Upper lobe of left lung (tissue), 6 donors: ENCODE data around the gene FGFRL1. TPM values are rescaled to one million over a fixed set of nuclear protein-coding genes. Genes with fewer than 3 reads are reported as not detected.
"Not testable (repeated sequence)": the region's sequence is repeated elsewhere in the genome, so short reads cannot be mapped to it uniquely, and the experiment has no call there.

Source experiments
- ATAC-seq, 2 donors: fragments of 200-7000 bp; cut with Tn5 transposase; one replicate each; pipeline ENCODE4 v1.9.1; 2022; ENCODE audit warnings: mild to moderate bottlenecking in 2 of 2, moderate library complexity in 2 of 2; ENCODE audit not compliant: low FRiP score in 2 of 2
- DNase-seq, 2 donors: peaks; one replicate each; pipeline ENCODE4 v3.0.0-alpha.2; 2019 to 2020
- H3K27ac ChIP-seq, 4 donors: fragments of 200-600 bp; sonication (generic); one replicate each; pipeline ENCODE4 v1.5.1; 2016 to 2019
- H3K27me3 ChIP-seq, 4 donors: fragments of 200-600 bp; sonication (generic); one replicate each; pipeline ENCODE4 v1.5.1; 2017 to 2019
- H3K36me3 ChIP-seq, 4 donors: fragments of 200-600 bp; sonication (generic); one replicate each; pipeline ENCODE4 v1.5.1; 2016 to 2019
- H3K4me1 ChIP-seq, 4 donors: fragments of 200-600 bp; sonication (generic); one replicate each; pipeline ENCODE4 v1.5.1; 2018 to 2019
- H3K4me3 ChIP-seq, 4 donors: fragments of 200-600 bp; sonication (generic); one replicate each; pipeline ENCODE4 v1.5.1; 2017 to 2019; ENCODE audit warnings: mild to moderate bottlenecking in 2 of 4, moderate library complexity in 1 of 4
- H3K9me3 ChIP-seq, 4 donors: fragments of 200-600 bp; sonication (generic); one replicate each; pipeline ENCODE4 v1.5.1; 2018 to 2019
- EP300 ChIP-seq, 4 donors: sonication (generic); formaldehyde crosslinking; IDR thresholded peaks; one replicate each; pipeline ENCODE4 v1.5.1; 2017; ENCODE audit warnings: antibody characterized with exemption in 4 of 4, control low read depth in 2 of 4
- POLR2A ChIP-seq, 4 donors: fragments of 450-650 bp; IDR thresholded peaks; one replicate each; pipeline ENCODE4 v1.5.1; 2016 to 2017; ENCODE audit warnings: antibody characterized with exemption in 4 of 4, mild to moderate bottlenecking in 2 of 4
- POLR2AphosphoS5 ChIP-seq, 2 donors: sonication (generic); formaldehyde crosslinking; IDR thresholded peaks; one replicate each; pipeline ENCODE4 v1.5.1; 2017; ENCODE audit warnings: antibody characterized with exemption in 2 of 2
- WGBS, 2 donors: methylation state at CpG; one replicate each; pipeline ENCODE4 v1.1.5; 2017 to 2018; 5-methylcytosine and 5-hydroxymethylcytosine counted together
- total RNA-seq, 6 donors: library from RNA; depleted of rRNA in 4 of 6; stranded (reverse); fragments of >200 nt in 4 of 6; gene quantifications; one replicate each; pipeline versions ENCODE4 v1.1.0 to v1.2.1, GENCODE V29; 2016 to 2021
- TF ChIP-seq, protein P1 (sequence below), 6 experiments: fragments of 450-650 bp in 4 of 6; fragments of 200-600 bp in 2 of 6; sonication (generic) in 2 of 6; IDR thresholded peaks; one replicate each; pipeline ENCODE4 v1.5.1; 2016 to 2019; ENCODE audit warnings: antibody characterized with exemption in 6 of 6
- donor health status: DM: no; HTN: no; CAD: no; lungs with moderate emphysema.
- donor health status: DM: no; HTN: yes; CAD: no; lungs with severe emphysema.

The FGFRL1 gene
- total RNA-seq, 6 donors from 2014 or later: 21.0 to 32.4 (median 25.6) TPM

DNA sequence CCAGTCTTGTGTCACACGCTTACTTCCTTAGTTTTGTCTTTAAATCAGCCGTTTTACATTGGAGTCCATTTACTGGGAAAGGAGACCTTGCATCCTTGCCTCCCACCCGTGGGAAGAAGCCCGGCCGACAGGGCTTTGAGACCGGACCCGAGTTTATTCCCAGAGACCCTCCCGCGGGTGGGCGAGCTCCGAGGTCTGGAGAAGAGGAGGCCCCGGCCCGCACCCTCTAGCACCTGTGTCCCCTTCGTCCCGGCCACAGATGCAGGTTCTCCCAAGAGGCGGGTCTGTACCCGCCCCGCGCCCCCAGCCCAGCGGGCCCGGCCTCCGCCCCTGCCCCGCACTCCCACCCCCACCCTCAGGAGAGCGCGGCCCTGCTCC, 14.4 kb upstream of the FGFRL1 start:
- peaks cover 16 to 34% (median 25%) of the 10 kb centered on the region in 4 donors for H3K4me1 ChIP-seq
- no peak overlapping the region for H3K27ac ChIP-seq
- ATAC-seq (no peak), DNase-seq (no peak)
- WGBS, 2 donors: 15 to 18% methylated on average over 3 to 18 of the region's 25 CpGs
- H3K9me3 ChIP-seq: no peaks in the 10 kb centered on the region
- no peak for TF ChIP-seq POLR2A (IDR thresholded peaks at IDR 0.05)
- TF ChIP-seq POLR2AphosphoS5 (IDR thresholded peaks at IDR 0.05): no peak
- TF ChIP-seq EP300 (IDR thresholded peaks at IDR 0.05): no peak
- TF ChIP-seq, protein P1, sequence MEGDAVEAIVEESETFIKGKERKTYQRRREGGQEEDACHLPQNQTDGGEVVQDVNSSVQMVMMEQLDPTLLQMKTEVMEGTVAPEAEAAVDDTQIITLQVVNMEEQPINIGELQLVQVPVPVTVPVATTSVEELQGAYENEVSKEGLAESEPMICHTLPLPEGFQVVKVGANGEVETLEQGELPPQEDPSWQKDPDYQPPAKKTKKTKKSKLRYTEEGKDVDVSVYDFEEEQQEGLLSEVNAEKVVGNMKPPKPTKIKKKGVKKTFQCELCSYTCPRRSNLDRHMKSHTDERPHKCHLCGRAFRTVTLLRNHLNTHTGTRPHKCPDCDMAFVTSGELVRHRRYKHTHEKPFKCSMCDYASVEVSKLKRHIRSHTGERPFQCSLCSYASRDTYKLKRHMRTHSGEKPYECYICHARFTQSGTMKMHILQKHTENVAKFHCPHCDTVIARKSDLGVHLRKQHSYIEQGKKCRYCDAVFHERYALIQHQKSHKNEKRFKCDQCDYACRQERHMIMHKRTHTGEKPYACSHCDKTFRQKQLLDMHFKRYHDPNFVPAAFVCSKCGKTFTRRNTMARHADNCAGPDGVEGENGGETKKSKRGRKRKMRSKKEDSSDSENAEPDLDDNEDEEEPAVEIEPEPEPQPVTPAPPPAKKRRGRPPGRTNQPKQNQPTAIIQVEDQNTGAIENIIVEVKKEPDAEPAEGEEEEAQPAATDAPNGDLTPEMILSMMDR (IDR thresholded peaks at IDR 0.05): no peak
- H3K36me3 ChIP-seq: no peaks in the 10 kb centered on the region
- peak overlapping the region in 3 of 4 donors; percentile 24 to 47 (median 43) for H3K4me3 ChIP-seq
- H3K27me3 ChIP-seq: peaks cover under 1 to 31% (median 22%) of the 10 kb centered on the region in 4 donors

DNA sequence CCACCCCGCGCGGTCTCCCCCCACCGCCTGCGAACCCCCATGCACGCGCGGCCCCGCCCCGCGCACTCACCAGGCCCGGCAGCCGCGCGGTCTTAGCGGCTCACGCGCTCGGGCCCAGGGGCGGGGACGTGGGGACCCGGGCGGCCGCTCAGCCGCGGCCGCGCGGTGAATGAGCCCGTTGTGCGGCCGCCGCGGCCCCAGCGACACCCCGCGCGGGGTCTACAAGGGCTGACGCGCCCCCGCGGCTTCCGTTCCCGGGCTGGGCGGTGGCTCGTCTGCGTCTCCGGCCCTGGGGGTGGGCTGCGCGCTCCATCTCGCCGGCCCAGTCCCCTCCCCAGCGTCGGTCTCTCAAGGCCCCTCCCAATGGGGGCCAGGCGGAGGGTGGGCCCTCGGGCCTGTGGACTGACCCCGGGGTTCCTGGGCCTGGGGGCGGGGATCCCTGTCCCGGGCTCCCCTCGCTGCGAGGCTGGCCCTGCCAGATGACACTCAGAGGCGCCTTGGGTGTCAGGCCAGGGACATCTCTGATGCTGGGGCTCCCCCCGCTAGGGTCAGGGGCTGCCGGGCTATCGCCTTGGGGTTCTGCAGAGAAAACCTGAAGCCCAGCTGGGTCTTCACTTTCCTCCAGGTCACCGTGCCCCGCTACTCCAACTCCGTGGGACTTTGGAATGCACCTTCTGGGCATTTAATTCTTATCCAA, 13.9 kb upstream of the FGFRL1 start:
- Histone ChIP-seq H3K27me3 (peaks cover 4 to 36% (median 26%) of the 10 kb centered on the region in 4 donors), H3K4me1 (peaks cover 21 to 40% (median 28%) of the 10 kb centered on the region in 4 donors), H3K9me3 (no peaks in the 10 kb centered on the region), H3K4me3 (peak overlapping the region in 3 of 4 donors; percentile 24 to 47 (median 43)), H3K36me3 (no peaks in the 10 kb centered on the region), H3K27ac (no peak overlapping the region)
- DNase-seq (peak in 1 of 2 donors; percentile 88), ATAC-seq (peak in 1 of 2 donors; percentile 38)
- WGBS, 2 donors: 22% methylated on average over 8 of the region's 68 CpGs; no CpG with 5 or more reads in 1 of the 2 donors
- TF ChIP-seq EP300 (IDR thresholded peaks at IDR 0.05) (no peak), POLR2AphosphoS5 (IDR thresholded peaks at IDR 0.05) (no peak), POLR2A (IDR thresholded peaks at IDR 0.05) (no peak)
- TF ChIP-seq, protein P1 (IDR thresholded peaks at IDR 0.05): no peak

DNA sequence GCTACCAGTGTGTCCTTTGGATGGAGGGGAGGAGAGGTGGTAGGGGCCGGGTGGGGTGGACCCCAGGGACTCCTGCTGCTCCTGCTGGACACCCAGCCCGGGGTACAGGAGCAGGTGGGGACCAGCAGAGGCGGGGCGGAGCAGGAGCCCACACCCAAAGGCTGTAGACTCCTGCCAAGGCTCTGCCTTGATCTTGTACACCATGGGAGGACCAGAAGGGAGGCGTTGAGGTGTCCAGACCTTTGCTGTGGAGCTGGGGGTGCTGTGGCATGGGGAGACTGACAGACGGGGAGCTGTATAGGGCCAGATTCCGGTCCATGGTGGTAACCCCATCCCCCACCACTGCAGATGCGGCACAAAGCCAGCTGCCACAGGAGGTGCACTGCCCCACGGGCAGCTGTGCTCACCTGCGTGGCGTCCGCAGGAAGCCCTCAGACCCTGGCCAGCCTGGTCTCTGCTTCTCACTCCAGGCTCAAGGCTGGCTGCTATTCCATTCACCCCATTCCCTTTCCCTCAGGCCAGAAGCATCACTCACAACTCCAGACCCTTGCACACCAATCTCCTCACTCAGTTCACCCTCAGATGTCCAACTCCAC, 13.2 kb upstream of the FGFRL1 start:
- peaks cover 4 to 43% (median 33%) of the 10 kb centered on the region in 4 donors for H3K27me3 ChIP-seq
- H3K4me3 ChIP-seq: peak overlapping the region in 1 of 4 donors; percentile 47
- 44 to 52% methylated on average over 5 to 12 of the region's 12 CpGs for WGBS, 2 donors
- no peaks in the 10 kb centered on the region for H3K9me3 ChIP-seq
- ATAC-seq (no peak), DNase-seq (peak in 1 of 2 donors; percentile 56)
- H3K4me1 ChIP-seq: peaks cover 28 to 41% (median 30%) of the 10 kb centered on the region in 4 donors
- H3K27ac ChIP-seq: no peak overlapping the region
- H3K36me3 ChIP-seq: no peaks in the 10 kb centered on the region
- TF ChIP-seq, protein P1 (IDR thresholded peaks at IDR 0.05): no peak
- TF ChIP-seq EP300 (IDR thresholded peaks at IDR 0.05): no peak
- no peak for TF ChIP-seq POLR2AphosphoS5 (IDR thresholded peaks at IDR 0.05)

DNA sequence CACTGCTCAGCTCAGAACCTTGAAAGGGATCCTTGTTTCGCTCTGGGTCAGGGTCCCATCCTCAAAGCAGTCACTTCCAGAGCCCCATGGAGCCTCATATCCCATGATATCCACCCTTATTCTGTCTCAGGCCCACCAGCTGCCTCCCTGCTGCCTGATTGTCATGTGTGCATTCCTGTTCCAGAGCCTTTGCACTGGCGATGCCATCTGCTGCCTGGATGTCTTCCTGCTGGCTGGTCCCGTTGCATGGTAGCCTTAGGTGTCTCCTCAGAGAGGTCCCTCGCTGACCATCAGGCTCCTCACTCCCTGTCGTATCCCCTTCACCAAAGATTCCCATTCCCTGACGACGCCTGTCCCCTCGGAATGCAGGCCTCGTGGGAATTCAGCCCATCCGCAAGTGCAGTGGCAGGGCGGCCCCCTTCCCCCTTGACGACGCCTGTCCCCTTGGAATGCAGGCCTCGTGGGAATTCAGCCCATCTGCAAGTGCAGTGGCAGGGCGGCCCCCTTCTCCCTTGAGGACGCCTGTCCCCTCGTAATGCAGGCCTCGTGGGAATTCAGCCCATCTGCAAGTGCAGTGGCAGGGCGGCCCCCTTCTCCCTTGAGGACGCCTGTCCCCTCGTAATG, 12.1 kb upstream of the FGFRL1 start:
- peak in 1 of 2 donors; percentile 45 for DNase-seq

DNA sequence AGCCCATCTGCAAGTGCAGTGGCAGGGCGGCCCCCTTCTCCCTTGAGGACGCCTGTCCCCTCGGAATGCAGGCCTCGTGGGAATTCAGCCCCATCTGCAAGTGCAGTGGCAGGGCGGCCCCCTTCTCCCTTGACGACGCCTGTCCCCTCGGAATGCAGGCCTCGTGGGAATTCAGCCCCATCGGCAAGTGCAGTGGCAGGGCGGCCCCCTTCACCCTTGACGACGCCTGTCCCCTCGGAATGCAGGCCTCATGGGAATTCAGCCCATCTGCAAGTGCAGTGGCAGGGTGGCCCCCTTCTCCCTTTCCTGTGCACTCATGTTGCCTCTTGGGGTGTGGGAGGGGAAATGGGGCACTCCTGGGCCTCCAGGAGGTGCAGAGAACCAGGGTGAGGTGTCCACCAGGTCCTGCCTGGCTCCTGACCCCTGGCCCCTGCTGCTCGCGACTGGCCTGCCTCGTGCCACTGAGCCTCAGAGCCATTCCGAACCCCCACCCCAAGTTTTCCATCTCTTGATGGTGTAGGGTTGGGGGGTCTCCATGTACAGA, 11.5 kb upstream of the FGFRL1 start:
- no peak for ATAC-seq
- H3K27me3 ChIP-seq: peaks cover 4 to 56% (median 40%) of the 10 kb centered on the region in 4 donors
- TF ChIP-seq, protein P1 (IDR thresholded peaks at IDR 0.05): no peak
- TF ChIP-seq POLR2A (IDR thresholded peaks at IDR 0.05) (no peak), EP300 (IDR thresholded peaks at IDR 0.05) (no peak), POLR2AphosphoS5 (IDR thresholded peaks at IDR 0.05) (no peak)
- no peak overlapping the region for H3K27ac ChIP-seq
- DNase-seq: peak in 1 of 2 donors; percentile 37
- H3K36me3 ChIP-seq: no peaks in the 10 kb centered on the region
- H3K4me1 ChIP-seq: peaks cover 29 to 44% (median 31%) of the 10 kb centered on the region in 4 donors
- WGBS, 2 donors: 54% methylated on average over 18 of the region's 18 CpGs; no CpG with 5 or more reads in 1 of the 2 donors
- H3K4me3 ChIP-seq: no peak overlapping the region
- no peaks in the 10 kb centered on the region for H3K9me3 ChIP-seq

More for the DNA sequence above, 12.1 kb upstream of the FGFRL1 start:
- 56 to 63% methylated on average over 12 to 19 of the region's 21 CpGs for WGBS, 2 donors
- H3K4me3 ChIP-seq, ATAC-seq, H3K27ac ChIP-seq, H3K36me3 ChIP-seq, H3K9me3 ChIP-seq: not testable (repeated sequence)
- Histone ChIP-seq H3K27me3 (peaks cover 4 to 55% (median 39%) of the 10 kb centered on the region in 4 donors), H3K4me1 (peaks cover 29 to 44% (median 31%) of the 10 kb centered on the region in 4 donors)
